Astrocyte (in vitro differentiated cells and primary cell): ENCODE data around the gene MTCH1.

Experiments
- EZH2 ChIP-seq: IDR thresholded peaks from 2 replicates; pipeline ENCODE4 v1.6.1; 2012; ENCODE audit warnings: mild to moderate bottlenecking, low read length, inconsistent platforms; ENCODE audit not compliant: insufficient read depth
- TF ChIP-seq, protein P1 (sequence below): IDR thresholded peaks from 2 replicates; pipeline ENCODE4 v1.5.1; 2011; ENCODE audit warnings: low read depth, mild to moderate bottlenecking, inconsistent platforms, low read length, moderate library complexity; ENCODE audit not compliant: insufficient read depth

DNA sequence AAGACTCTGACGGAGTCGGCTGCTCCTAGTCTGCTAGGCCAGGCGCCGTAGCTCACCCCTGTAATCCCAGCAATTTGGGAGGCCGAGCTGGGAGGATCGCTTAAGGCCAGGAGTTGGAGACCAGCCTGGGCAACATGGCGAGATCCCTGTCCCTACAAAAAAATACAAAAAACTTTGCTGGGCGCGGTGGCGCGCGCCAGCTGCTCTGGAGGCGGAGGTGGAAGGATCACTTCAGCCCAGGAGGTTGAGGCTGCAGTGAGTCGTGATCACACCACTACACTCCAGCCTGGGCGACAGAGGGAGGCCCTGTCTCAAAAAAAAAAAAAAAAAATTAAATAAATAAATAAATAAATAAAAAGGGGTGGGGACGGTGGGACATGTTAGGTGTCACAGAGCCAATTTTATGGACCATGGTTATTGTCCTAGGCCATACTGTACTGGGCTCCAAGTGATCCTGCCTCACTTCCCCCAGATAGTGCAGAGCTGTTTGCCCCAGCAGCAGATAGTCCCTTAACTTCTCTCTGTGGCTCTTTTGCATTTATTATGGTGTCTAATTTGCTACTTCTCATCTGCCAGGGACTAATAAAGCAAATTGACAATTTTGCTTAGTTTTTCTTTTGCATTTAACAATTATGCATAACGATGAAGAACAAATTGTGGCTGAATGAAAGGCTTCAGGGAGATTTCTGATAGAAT, 26.3 kb downstream of the MTCH1 start:
- TF ChIP-seq, protein P1, sequence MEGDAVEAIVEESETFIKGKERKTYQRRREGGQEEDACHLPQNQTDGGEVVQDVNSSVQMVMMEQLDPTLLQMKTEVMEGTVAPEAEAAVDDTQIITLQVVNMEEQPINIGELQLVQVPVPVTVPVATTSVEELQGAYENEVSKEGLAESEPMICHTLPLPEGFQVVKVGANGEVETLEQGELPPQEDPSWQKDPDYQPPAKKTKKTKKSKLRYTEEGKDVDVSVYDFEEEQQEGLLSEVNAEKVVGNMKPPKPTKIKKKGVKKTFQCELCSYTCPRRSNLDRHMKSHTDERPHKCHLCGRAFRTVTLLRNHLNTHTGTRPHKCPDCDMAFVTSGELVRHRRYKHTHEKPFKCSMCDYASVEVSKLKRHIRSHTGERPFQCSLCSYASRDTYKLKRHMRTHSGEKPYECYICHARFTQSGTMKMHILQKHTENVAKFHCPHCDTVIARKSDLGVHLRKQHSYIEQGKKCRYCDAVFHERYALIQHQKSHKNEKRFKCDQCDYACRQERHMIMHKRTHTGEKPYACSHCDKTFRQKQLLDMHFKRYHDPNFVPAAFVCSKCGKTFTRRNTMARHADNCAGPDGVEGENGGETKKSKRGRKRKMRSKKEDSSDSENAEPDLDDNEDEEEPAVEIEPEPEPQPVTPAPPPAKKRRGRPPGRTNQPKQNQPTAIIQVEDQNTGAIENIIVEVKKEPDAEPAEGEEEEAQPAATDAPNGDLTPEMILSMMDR = no peak
- TF ChIP-seq EZH2 = no peak
